IMR-90 (cell line): ENCODE results near the gene TBC1D1. TPM values are rescaled to one million over a fixed set of nuclear protein-coding genes. Genes with fewer than 3 reads are reported as not detected.

Source experiments
- ATAC-seq: fragments of 200-7000 bp; cut with Tn5 transposase; 2 replicates; pipeline ENCODE4 v1.9.1; 2020; ENCODE audit warnings: low read depth, mild to moderate bottlenecking, moderate library complexity
- BruUV-seq: library from RNA; stranded (reverse); fragments of 400-500 nt; replicated peaks from 2 replicates; lab custom pipeline; 2021; lab: Mats Ljungman, UMichigan
- CTCF ChIA-PET: fragments of 300-600 bp; formaldehyde crosslinking; extraction: SDS; loops from one replicate; lab custom pipeline; 2021; ENCODE audit warnings: antibody characterized with exemption; lab: Yijun Ruan, JAX
- POLR2A ChIA-PET: fragments of 300-600 bp; sonication (Branson Sonifier 250); formaldehyde crosslinking; loops from one replicate; lab custom pipeline; 2022; ENCODE audit warnings: antibody characterized with exemption; ENCODE audit not compliant: unreplicated experiment; lab: Charles Lee
- DNase-seq: peaks from one replicate; pipeline ENCODE4 v3.0.0; 2013
- H2AFZ ChIP-seq: replicated peaks from 2 replicates; pipeline ENCODE3; 2013; ENCODE audit warnings: low read length, mild to moderate bottlenecking; ENCODE audit not compliant: poor library complexity
- H2AK5ac ChIP-seq: 2 replicates; pipeline ENCODE4 v1.6.1; 2013; ENCODE audit warnings: low read depth, low read length, inconsistent platforms
- H2AK9ac ChIP-seq: replicated peaks from 2 replicates; pipeline ENCODE3; 2013; ENCODE audit warnings: mild to moderate bottlenecking, low read depth, low read length, moderate library complexity; ENCODE audit not compliant: poor library complexity
- H2BK120ac ChIP-seq: 2 replicates; pipeline ENCODE4 v1.6.1; 2013; ENCODE audit warnings: low read depth, low read length, inconsistent platforms
- H2BK15ac ChIP-seq: 3 replicates; pipeline ENCODE4 v1.6.1; 2013; ENCODE audit warnings: low read depth, low read length, inconsistent platforms
- H2BK20ac ChIP-seq: 2 replicates; pipeline ENCODE4 v1.6.1; 2013; ENCODE audit warnings: low read depth, mild to moderate bottlenecking, inconsistent platforms, low read length, moderate library complexity
- H2BK5ac ChIP-seq: 2 replicates; pipeline ENCODE4 v1.6.1; 2013; ENCODE audit warnings: mild to moderate bottlenecking, low read depth, low read length, inconsistent platforms; ENCODE audit not compliant: poor library complexity, severe bottlenecking
- H3K14ac ChIP-seq: replicated peaks from 2 replicates; pipeline ENCODE4 v1.6.1; 2013; ENCODE audit warnings: low read depth, low read length, inconsistent platforms
- H3K18ac ChIP-seq: 2 replicates; pipeline ENCODE4 v1.6.1; 2013; ENCODE audit warnings: low read depth, low read length, control low read depth
- H3K23ac ChIP-seq: 2 replicates; pipeline ENCODE4 v1.6.1; 2013; ENCODE audit warnings: low read depth, low read length, inconsistent platforms
- H3K27ac ChIP-seq: 2 replicates; pipeline ENCODE4 v1.5.1; 2013; ENCODE audit warnings: mild to moderate bottlenecking, control low read depth, low read length; ENCODE audit not compliant: insufficient read depth
- H3K27me3 ChIP-seq: 2 replicates; pipeline ENCODE4 v1.6.1; 2013; ENCODE audit warnings: low read length; ENCODE audit not compliant: control insufficient read depth, insufficient read depth
- H3K36me3 ChIP-seq: 2 replicates; pipeline ENCODE4 v1.6.1; 2013; ENCODE audit warnings: low read length, mixed read lengths; ENCODE audit not compliant: control insufficient read depth, insufficient read depth
- H3K4ac ChIP-seq: 2 replicates; pipeline ENCODE4 v1.6.1; 2013; ENCODE audit warnings: low read depth, low read length, inconsistent platforms
- H3K4me1 ChIP-seq: 2 replicates; pipeline ENCODE4 v1.6.1; 2013; ENCODE audit warnings: low read length, mixed read lengths; ENCODE audit not compliant: control insufficient read depth, insufficient read depth
- H3K4me2 ChIP-seq: 2 replicates; pipeline ENCODE4 v1.6.1; 2013; ENCODE audit warnings: low read depth, mild to moderate bottlenecking, control low read depth, low read length, moderate library complexity
- H3K4me3 ChIP-seq: 2 replicates; pipeline ENCODE4 v1.5.1; 2013; ENCODE audit warnings: low read depth, mild to moderate bottlenecking, control low read depth, low read length, moderate library complexity; ENCODE audit not compliant: insufficient read depth
- H3K56ac ChIP-seq: 2 replicates; pipeline ENCODE4 v1.6.1; 2013; ENCODE audit warnings: low read length, inconsistent platforms; ENCODE audit not compliant: insufficient read depth; ENCODE audit errors: extremely low read depth
- H3K79me1 ChIP-seq, 2 experiments: 2 replicates each; pipeline ENCODE4 v1.6.1; 2013; ENCODE audit warnings: low read length in 2 of 2, inconsistent platforms in 1 of 2, low read depth in 1 of 2
- H3K9ac ChIP-seq: 2 replicates; pipeline ENCODE4 v1.6.1; 2013; ENCODE audit warnings: low read depth, low read length, control low read depth
- H3K9me1 ChIP-seq: 2 replicates; pipeline ENCODE4 v1.6.1; 2013; ENCODE audit warnings: low read length, inconsistent platforms; ENCODE audit not compliant: insufficient read depth
- H3K9me3 ChIP-seq: 2 replicates; pipeline ENCODE4 v1.6.1; 2013; ENCODE audit warnings: low read length; ENCODE audit not compliant: control insufficient read depth, insufficient read depth
- H4K20me1 ChIP-seq: 2 replicates; pipeline ENCODE4 v1.6.1; 2013; ENCODE audit warnings: low read length, inconsistent platforms; ENCODE audit not compliant: insufficient read depth
- H4K5ac ChIP-seq: 2 replicates; pipeline ENCODE4 v1.6.1; 2013; ENCODE audit warnings: mild to moderate bottlenecking, low read depth, low read length, control low read depth
- H4K8ac ChIP-seq, 2 experiments: 2 replicates each; pipeline ENCODE4 v1.6.1; 2013; ENCODE audit warnings: low read depth in 2 of 2, low read length in 2 of 2, control low read depth in 1 of 2, inconsistent platforms in 1 of 2
- H4K91ac ChIP-seq: 2 replicates; pipeline ENCODE4 v1.6.1; 2013; ENCODE audit warnings: low read depth, low read length, inconsistent platforms; ENCODE audit not compliant: insufficient read depth
- BHLHE40 ChIP-seq: fragments of 150-350 bp; IDR thresholded peaks from 2 replicates; pipeline ENCODE4 v1.6.1; 2016; ENCODE audit warnings: mild to moderate bottlenecking, low read depth, low read length
- CEBPB ChIP-seq: IDR thresholded peaks from 2 replicates; pipeline ENCODE4 v1.6.1; 2012; ENCODE audit warnings: low read depth, low read length, improper control_type of control experiment
- CHD1 ChIP-seq: IDR thresholded peaks from 2 replicates; pipeline ENCODE4 v1.6.1; 2012; ENCODE audit warnings: low read depth, low read length, improper control_type of control experiment
- FOS ChIP-seq: fragments of 150-350 bp; IDR thresholded peaks from 2 replicates; pipeline ENCODE4 v1.6.1; 2016; ENCODE audit warnings: low read depth, low read length
- MAZ ChIP-seq: IDR thresholded peaks from 2 replicates; pipeline ENCODE4 v1.6.1; 2012; ENCODE audit warnings: low read depth, mild to moderate bottlenecking, low read length, improper control_type of control experiment, moderate library complexity, borderline replicate concordance
- MXI1 ChIP-seq: IDR thresholded peaks from 2 replicates; pipeline ENCODE4 v1.6.1; 2012; ENCODE audit warnings: low read depth, mild to moderate bottlenecking, low read length, moderate library complexity, borderline replicate concordance
- NFE2L2 ChIP-seq: fragments of 150-350 bp; IDR thresholded peaks from 2 replicates; pipeline ENCODE4 v1.6.1; 2016; ENCODE audit warnings: low read depth, mild to moderate bottlenecking, low read length
- RAD21 ChIP-seq: IDR thresholded peaks from 2 replicates; pipeline ENCODE4 v1.6.1; 2012; ENCODE audit warnings: low read length, improper control_type of control experiment
- RCOR1 ChIP-seq: IDR thresholded peaks from 2 replicates; pipeline ENCODE4 v1.6.1; 2012; ENCODE audit warnings: mild to moderate bottlenecking, low read length, improper control_type of control experiment; ENCODE audit not compliant: insufficient replicate concordance
- RFX5 ChIP-seq: IDR thresholded peaks from 2 replicates; pipeline ENCODE4 v1.8.0; 2012; ENCODE audit warnings: low read depth, mild to moderate bottlenecking, low read length, moderate library complexity
- SMC3 ChIP-seq: fragments of 150-350 bp; IDR thresholded peaks from 2 replicates; pipeline ENCODE4 v1.6.1; 2016; ENCODE audit warnings: low read depth, mild to moderate bottlenecking, antibody characterized with exemption, low read length, moderate library complexity
- USF2 ChIP-seq: fragments of 150-350 bp; IDR thresholded peaks from 2 replicates; pipeline ENCODE4 v1.6.1; 2017; ENCODE audit warnings: mild to moderate bottlenecking, antibody characterized with exemption, low read length, low read depth
- WGBS, 2 experiments: methylation state at CpG; one replicate each; pipeline versions ENCODE4 v1.1.5 to v1.1.7; 2013; ENCODE audit warnings: missing lambda C conversion rate in 2 of 2; ENCODE audit not compliant: insufficient read length in 1 of 2; ENCODE audit errors: extremely low coverage in 2 of 2; 5-methylcytosine and 5-hydroxymethylcytosine counted together
- dilution Hi-C: fragments of 300-500 bp; cut with HindIII; formaldehyde crosslinking; loops from one replicate; pipeline ENCODE4 v1.14.3; 2018; ENCODE audit warnings: low sequenced_read_pairs; ENCODE audit not compliant: unreplicated experiment
- in situ Hi-C: fragments of 300-500 bp; cut with MboI; formaldehyde crosslinking; loops from 3 replicates; pipeline ENCODE4 v1.14.3; 2019; ENCODE audit warnings: low sequenced_read_pairs, inconsistent platforms, mixed read lengths
- intact Hi-C: fragments of 100-400 bp; cut with micrococcal nuclease; formaldehyde crosslinking; loops from 2 replicates; pipeline ENCODE4 v1.10.0; 2022
- polyA plus RNA-seq, 3 experiments: library from polyadenylated mRNA; depleted of rRNA; stranded (reverse); fragments of >200 nt; gene quantifications; 2 replicates each; pipeline ENCODE4 v1.2.3, GENCODE V29; 2012; ENCODE audit warnings: low replicate concordance in 1 of 3
- total RNA-seq: library from RNA; depleted of rRNA; stranded (reverse); fragments of >200 nt; gene quantifications from 2 replicates; pipeline ENCODE4 v1.2.3, GENCODE V29; 2012

TBC1D1 gene
- total and polyA plus RNA-seq, 2 of the 4 experiments (the other 2 are of a cell fraction) = 42.4 to 104 TPM

GRCh38 chr4:38090455-38091246 lies 199.8 kb downstream of the TBC1D1 start:
- Histone ChIP-seq H3K36me3 (no peaks in the 10 kb centered on the region), H3K27ac (no peak overlapping the region), H3K4me1 (peaks cover 12% of the 10 kb centered on the region), H3K14ac (no peak overlapping the region), H2AK5ac (0 out of 2 replicates have a peak overlapping the region, but pooled peaks have one; percentile 20), H2AK9ac (no peak overlapping the region), H3K18ac (peak overlapping the region; percentile 63; the same call in 1 of the 2 replicates), H3K9ac (no peak overlapping the region), H3K4me3 (no peak overlapping the region), H2BK15ac (no peak overlapping the region), H2AFZ (no peak overlapping the region), H4K20me1 (no peaks in the 10 kb centered on the region), H4K5ac (peak overlapping the region; percentile 28; the same call in 1 of the 2 replicates), H2BK120ac (no peak overlapping the region), H3K27me3 (no peaks in the 10 kb centered on the region), H4K8ac (no peak overlapping the region), H3K4me2 (no peak overlapping the region), H3K56ac (no peak overlapping the region), H2BK20ac (no peak overlapping the region), H4K91ac (no peak overlapping the region), H3K9me3 (no peaks in the 10 kb centered on the region), H3K4ac (no peak overlapping the region), H3K79me1 (peaks cover 8 to 20% of the 10 kb centered on the region in 2 experiments; a peak in 3 of 4 replicates), H2BK5ac (peak overlapping the region; percentile 20), H3K9me1 (peaks cover 4% of the 10 kb centered on the region; the same call in 1 of the 2 replicates), H3K23ac (no peak overlapping the region)
- 0 out of 2 replicates have a peak, but pooled peaks have one; percentile 15 for ATAC-seq
- intact Hi-C loops (no loop called here), dilution Hi-C loops (no loop called here), in situ Hi-C loops (no loop called here)
- no peak for TF ChIP-seq NFE2L2
- TF ChIP-seq RFX5 = no peak
- no peak for TF ChIP-seq MXI1
- TF ChIP-seq RAD21 = no peak
- TF ChIP-seq FOS = no peak
- TF ChIP-seq BHLHE40 = no peak
- TF ChIP-seq CHD1 = no peak
- no peak for TF ChIP-seq USF2
- TF ChIP-seq CEBPB = no peak
- TF ChIP-seq RCOR1 = no peak
- TF ChIP-seq SMC3 = no peak
- no peak for TF ChIP-seq MAZ
- no peak for DNase-seq
- ChIA-PET CTCF (interaction anchor here (0.8 kb wide), 1 partner anchor 228 kb away, joined by 3 read pairs; no protein-coding TSS in a partner anchor), POLR2A (no interaction called here)
- 83% methylated on average over 2 of the region's 7 CpGs; no CpG with 5 or more reads in 1 of the 2 experiments for WGBS, 2 experiments
- no TSS peak for BruUV-seq
